Brain microvascular endothelial cell (primary cell): Measurements from ENCODE around the gene MAD1L1.

Experiments
- DNase-seq: peaks from one replicate; pipeline ENCODE4 v3.0.0-alpha.2; 2020
- H3K27ac ChIP-seq: fragments of 250-450 bp; sonication (Bioruptor Pico); 2 replicates; pipeline ENCODE4 v1.5.1; 2020; ENCODE audit warnings: mild to moderate bottlenecking, moderate library complexity
- H3K27me3 ChIP-seq: fragments of 250-450 bp; sonication (Bioruptor Pico); replicated peaks from 2 replicates; pipeline ENCODE4 v1.5.1; 2020; ENCODE audit warnings: mild to moderate bottlenecking
- H3K36me3 ChIP-seq: fragments of 250-450 bp; sonication (Bioruptor Pico); replicated peaks from 2 replicates; pipeline ENCODE4 v1.5.1; 2020; ENCODE audit warnings: mild to moderate bottlenecking
- H3K4me3 ChIP-seq: 2 replicates; pipeline ENCODE4 v1.5.1; 2011; ENCODE audit warnings: low read depth, mild to moderate bottlenecking, control low read depth, low read length, moderate library complexity
- CTCF ChIP-seq: IDR thresholded peaks from 2 replicates; pipeline ENCODE4 v1.5.1; 2011; ENCODE audit warnings: low read depth, mild to moderate bottlenecking, moderate library complexity, low read length, control low read depth, inconsistent platforms; ENCODE audit errors: missing control alignments
- in situ Hi-C: cut with HindIII; loops from 2 replicates; pipeline ENCODE4 v1.10.0; 2017; ENCODE audit warnings: low sequenced_read_pairs, low pct_ligation_motif_present

MAD1L1 gene

GRCh38 chr7:1941464-1942242 lies 291.1 kb downstream of the MAD1L1 start:
- in situ Hi-C loops = no loop called here
- Histone ChIP-seq H3K36me3 (no peaks in the 10 kb centered on the region), H3K4me3 (no peak overlapping the region), H3K27ac (no peak overlapping the region), H3K27me3 (no peaks in the 10 kb centered on the region)
- no peak for TF ChIP-seq CTCF
- no peak for DNase-seq

GRCh38 chr7:1940863-1941262 lies 291.9 kb downstream of the MAD1L1 start:
- Histone ChIP-seq H3K4me3 (no peak overlapping the region), H3K27ac (peak overlapping the region; percentile 56), H3K36me3 (no peaks in the 10 kb centered on the region), H3K27me3 (no peaks in the 10 kb centered on the region)
- no peak for DNase-seq
- no peak for TF ChIP-seq CTCF
- in situ Hi-C loops = no loop called here

- no peak for TF ChIP-seq CTCF
- Histone ChIP-seq H3K27me3 (no peaks in the 10 kb centered on the region), H3K27ac (peak overlapping the region; percentile 56), H3K4me3 (peak overlapping the region; percentile 12), H3K36me3 (no peaks in the 10 kb centered on the region)
- peak; percentile 64 for DNase-seq
- in situ Hi-C loops = no loop called here
Measured at GRCh38 chr7:1940402-1940786, 292.4 kb downstream of the MAD1L1 start.

GRCh38 chr7:1939434-1940401 lies 293.0 kb downstream of the MAD1L1 start:
- DNase-seq = no peak
- TF ChIP-seq CTCF = no peak
- Histone ChIP-seq H3K36me3 (no peaks in the 10 kb centered on the region), H3K27ac (peak overlapping the region; percentile 56), H3K4me3 (peak overlapping the region; percentile 20), H3K27me3 (no peaks in the 10 kb centered on the region)
- in situ Hi-C loops = no loop called here

GRCh38 chr7:1938788-1939433 lies 293.8 kb downstream of the MAD1L1 start:
- no peak for DNase-seq
- H3K36me3 ChIP-seq = no peaks in the 10 kb centered on the region
- no peak for TF ChIP-seq CTCF
- H3K27me3 ChIP-seq = no peaks in the 10 kb centered on the region
- H3K4me3 ChIP-seq = no peak overlapping the region
- in situ Hi-C loops = no loop called here
- H3K27ac ChIP-seq = no peak overlapping the region
